LNCAP (cell line): ENCODE measurements around the gene PBX1.

Source experiments
- TF ChIP-seq, protein P1 (sequence below): fragments of 450-650 bp; IDR thresholded peaks from 2 replicates; pipeline ENCODE4 v1.5.1; 2017; ENCODE audit warnings: mild to moderate bottlenecking

PBX1 gene

DNA sequence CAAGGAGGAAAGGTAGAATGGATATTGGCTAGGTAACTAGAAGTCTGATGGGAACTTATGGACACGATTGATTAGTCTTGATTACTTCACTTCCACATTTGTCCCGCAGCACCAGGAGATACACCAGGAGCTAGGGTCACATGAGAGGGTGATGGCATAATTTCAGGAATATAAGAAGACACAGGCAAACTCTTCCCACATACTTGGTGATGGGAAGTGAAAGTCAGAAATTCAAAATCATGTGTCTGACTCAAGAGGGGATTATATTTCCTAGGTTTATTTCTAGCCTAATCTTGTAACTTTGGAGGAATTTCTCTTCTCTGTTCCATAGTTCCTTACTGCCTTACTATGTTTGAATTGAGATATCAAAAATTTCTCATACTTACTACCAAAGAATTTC, 185.0 kb downstream of the PBX1 start:
- TF ChIP-seq, protein P1, sequence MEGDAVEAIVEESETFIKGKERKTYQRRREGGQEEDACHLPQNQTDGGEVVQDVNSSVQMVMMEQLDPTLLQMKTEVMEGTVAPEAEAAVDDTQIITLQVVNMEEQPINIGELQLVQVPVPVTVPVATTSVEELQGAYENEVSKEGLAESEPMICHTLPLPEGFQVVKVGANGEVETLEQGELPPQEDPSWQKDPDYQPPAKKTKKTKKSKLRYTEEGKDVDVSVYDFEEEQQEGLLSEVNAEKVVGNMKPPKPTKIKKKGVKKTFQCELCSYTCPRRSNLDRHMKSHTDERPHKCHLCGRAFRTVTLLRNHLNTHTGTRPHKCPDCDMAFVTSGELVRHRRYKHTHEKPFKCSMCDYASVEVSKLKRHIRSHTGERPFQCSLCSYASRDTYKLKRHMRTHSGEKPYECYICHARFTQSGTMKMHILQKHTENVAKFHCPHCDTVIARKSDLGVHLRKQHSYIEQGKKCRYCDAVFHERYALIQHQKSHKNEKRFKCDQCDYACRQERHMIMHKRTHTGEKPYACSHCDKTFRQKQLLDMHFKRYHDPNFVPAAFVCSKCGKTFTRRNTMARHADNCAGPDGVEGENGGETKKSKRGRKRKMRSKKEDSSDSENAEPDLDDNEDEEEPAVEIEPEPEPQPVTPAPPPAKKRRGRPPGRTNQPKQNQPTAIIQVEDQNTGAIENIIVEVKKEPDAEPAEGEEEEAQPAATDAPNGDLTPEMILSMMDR, result no peak

- TF ChIP-seq, protein P1, result no peak
Observed at GRCh38 chr1:164745736-164746135, 186.8 kb downstream of the PBX1 start.

- TF ChIP-seq, protein P1, result no peak
Observed at GRCh38 chr1:164746632-164747031, 187.6 kb downstream of the PBX1 start.

- TF ChIP-seq, protein P1, result no peak
Observed at GRCh38 chr1:164748253-164748899, 189.4 kb downstream of the PBX1 start.

GRCh38 chr1:164753521-164754077, 194.6 kb downstream of the PBX1 start:
- TF ChIP-seq, protein P1, result no peak

- TF ChIP-seq, protein P1, result no peak
Observed at GRCh38 chr1:164754088-164754600, 195.2 kb downstream of the PBX1 start.

DNA sequence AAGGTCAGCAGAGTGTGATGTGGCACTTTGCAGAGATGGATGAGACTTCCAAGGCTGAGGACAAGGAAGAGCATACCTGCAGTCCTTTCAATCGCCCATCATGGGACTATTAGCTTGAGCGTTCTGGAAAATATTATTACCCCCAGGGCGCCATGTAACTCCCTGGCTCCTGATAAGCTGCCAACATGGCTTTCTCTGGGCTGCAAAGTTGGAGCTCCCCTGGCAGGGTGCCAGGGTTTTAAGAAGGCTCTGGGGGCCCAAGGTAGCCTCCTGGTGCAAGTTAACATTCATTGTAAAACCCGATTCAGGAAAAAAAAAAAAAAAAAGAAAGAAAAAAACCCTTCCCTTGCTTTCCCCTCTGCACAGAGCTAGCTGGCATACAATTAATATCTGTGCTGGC, 196.7 kb downstream of the PBX1 start:
- TF ChIP-seq, protein P1, result no peak
